GM03348 (cell line): Measurements from ENCODE around the gene KCNH3.
"Not testable (repeated sequence)": the region's sequence is repeated elsewhere in the genome, so short reads cannot be mapped to it uniquely, and the experiment has no call there.

Source experiments
- DNase-seq: peaks from one replicate; pipeline ENCODE4 v3.0.0; 2012; ENCODE audit warnings: low spot score

Gene KCNH3

DNA sequence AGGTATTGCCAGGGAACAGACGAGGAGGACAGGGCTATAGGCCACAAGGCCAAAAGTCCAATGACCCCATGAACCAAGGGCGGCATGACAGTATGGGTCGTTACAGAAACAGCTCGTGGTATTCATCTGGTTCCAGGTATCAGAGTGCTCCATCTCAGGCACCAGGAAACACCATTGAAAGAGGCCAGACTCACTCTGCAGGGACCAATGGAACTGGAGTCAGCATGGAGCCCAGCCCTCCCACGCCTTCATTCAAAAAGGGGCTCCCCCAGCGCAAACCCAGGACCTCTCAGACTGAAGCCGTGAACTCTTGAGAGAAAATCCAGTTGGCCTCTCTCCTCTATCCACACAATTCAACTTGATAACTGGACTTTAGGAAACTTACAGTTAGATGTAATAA lies 12.9 kb upstream of the KCNH3 start:
- no peak for DNase-seq

DNA sequence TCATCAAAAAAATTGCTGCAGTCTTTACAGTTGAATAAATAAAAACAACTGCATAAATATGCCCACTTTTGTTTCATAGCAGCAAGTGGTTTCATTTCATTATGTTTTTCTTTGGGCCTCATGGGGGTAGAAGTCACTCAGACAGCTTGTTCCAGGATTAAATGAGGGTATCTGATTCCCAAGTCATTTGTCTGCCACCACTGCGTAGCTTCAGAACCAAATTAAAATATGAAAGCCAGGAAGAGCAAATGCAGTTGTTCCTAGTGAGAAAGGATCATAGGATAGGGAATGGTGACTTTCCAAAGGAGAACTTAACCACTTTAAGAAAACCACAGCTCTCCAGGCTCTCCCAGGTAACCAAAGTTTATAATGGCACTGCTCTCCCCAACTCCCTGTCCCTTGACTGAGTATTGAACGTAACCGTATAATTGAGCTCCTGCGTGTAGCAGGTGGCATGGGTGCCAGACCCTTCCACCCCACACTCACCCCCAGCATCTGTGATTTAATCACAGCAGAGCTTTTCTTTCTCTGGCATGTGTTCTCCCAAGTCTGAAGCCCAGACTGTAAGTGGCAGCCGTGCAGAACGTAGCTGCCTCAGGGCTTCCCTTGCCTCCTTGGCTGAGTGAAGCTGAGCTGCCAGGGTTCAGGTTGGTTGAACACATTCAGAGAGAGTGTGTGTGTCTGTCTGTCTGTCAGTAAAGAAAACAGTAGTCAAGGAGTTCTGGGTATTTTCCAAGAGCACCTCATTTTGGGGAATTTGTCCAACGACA lies 11.3 kb upstream of the KCNH3 start:
- DNase-seq = no peak

DNA sequence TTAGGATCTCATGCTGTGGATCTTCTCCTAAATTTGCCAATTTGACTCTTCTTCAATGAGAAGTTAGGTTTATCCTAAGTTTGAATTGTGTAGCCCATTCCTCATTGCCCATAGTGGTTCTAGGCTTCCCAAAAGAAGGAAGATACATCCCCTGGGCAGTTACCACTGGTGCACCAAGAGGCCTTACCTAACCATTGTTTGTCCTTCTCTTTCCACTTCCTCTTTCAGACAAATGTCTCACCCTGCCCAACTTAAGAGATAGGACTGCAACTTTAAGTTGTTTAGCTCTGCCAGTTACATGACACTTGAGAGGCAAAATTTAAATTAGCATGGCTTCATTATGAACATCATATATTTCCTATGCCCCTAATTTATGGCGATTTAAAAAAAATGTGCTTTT lies 9.4 kb upstream of the KCNH3 start:
- no peak for DNase-seq

DNA sequence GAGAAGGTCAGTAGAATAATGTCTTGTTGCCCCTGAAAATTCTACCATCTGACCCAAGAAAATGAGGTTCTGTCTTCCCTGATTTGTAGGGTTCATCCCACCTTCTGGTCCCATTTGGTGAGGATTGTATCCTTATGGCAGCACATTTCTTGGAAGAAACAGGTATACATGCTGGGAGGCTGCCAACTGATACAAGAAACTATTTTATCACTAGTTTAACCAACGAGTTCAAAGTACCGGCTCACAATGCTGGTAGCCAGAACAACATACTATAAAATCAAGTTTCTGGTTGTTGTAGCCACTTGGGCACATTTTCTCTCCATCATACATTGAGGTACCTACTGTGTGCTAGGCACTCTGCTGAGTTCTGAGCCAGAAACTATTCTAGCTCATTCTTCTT lies 7.1 kb upstream of the KCNH3 start:
- no peak for DNase-seq

DNA sequence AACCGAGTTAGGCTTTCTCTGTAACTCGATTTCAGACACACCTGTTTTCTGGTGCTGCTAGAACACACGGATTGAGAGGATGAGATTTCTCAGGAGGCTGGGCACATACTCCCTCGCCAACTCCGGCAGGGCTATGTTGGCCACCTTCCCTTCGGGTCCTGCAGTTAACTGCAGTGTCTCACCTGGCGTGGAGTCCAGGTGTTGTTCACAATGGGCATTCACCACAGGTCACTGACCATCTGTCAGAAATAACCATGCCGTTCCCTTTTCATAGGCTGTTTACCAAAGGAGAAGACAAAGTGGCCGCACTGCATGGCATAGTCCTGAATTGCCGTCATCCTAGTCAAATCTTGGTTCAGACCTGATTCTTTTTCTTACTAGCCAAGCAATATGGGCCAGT lies 5.5 kb upstream of the KCNH3 start:
- no peak for DNase-seq

DNA sequence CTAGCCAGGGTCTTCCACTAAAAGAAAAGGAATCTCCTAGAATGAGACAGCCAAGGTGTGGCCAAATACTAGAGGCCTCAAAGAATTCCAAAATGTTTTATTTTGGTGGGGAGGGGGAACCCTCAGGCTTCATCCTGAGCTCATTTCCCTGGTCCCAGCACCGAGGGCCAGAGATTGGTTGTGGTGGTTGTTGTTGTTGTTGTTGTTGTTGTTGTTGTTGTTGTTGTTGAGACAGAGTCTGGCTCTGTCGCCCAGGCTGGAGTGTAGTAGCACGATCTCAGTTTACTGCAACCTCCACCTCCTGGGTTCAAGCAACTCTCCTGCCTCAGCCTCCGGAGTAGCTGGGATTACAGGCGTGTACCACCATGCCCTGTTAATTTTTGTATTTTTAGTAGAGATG lies 4.7 kb upstream of the KCNH3 start:
- not testable (repeated sequence) for DNase-seq

DNA sequence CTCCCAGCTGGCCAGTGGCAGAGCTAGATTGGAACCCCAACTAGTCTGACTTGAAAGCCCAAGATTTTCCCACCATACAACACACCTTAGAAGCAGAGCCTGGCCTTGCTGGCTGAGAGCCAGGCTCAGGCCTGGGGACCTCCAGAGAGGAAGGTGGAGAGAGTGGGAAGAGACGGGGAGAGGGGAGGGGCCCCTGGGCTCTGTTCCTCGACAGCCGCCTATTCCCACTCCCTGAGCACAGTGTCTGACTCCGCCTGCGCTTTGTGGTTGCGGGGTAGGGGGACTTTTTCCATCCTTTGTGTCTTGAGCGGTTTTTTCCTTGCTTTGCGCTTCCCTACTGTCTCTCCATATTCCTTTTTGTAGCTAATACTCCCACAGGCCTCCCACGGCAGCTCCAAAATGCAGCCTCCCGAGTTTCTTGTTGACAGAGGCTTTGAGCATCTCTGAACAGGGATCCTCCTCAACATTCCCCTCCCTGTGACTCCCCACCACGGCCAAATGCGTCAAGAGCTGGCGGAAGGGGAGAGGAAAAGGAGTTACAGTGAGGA lies 4.0 kb upstream of the KCNH3 start:
- peak; percentile 2 for DNase-seq

DNA sequence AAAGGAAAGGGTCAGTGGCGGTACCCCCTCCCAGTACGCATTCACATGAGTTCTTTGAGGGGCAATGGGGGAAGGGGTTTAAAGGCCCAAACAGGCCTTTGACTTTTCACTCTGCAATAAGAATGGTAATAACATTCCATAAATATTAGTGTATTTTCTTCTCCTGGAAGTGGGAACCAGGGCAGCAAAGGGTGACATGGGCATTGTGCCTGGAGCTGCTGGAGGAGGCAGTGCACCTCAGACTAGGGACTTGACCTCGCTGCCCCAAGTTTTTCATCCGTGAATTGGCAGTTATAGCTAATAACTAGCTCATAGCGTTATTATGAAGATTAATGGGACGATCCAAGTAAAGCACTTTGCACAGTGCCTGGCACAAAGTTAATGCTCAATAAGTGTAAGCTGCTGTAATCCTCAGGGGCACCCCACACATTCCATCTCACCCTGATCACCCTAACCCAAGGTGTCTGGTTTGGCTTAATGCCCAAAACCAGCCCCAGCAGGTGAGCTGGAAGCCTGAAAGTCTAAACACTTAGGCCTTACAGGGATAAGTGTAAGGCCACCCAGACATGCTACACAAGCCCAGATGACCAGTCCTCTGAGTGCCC lies 2.8 kb upstream of the KCNH3 start:
- no peak for DNase-seq

DNA sequence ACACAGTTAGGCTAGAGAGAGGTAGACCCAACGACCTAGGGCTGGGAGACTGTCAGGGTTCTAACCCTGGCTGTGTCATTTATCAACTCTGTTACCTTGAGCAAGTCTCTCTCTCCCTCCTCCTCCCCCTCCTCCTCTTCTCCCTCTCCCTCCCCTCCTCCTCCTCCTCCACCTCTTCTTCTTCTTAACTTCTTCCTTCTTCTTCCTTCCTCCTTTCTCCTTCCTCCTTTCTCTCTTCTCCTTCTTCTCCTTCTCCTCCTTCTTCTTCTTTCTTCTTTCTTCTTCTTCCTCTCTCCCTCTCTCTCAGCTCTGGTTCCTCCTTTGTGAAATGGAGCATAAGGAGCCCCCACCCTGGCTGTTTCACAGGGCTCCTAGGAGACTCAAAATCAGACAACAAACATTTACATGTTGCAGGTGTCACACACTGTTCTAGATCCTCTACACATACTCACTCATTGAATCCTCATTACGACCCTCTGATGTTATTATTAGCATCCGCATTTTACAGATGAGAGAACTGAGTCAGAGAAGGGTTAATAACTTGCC lies 2.2 kb upstream of the KCNH3 start:
- DNase-seq = no peak

DNA sequence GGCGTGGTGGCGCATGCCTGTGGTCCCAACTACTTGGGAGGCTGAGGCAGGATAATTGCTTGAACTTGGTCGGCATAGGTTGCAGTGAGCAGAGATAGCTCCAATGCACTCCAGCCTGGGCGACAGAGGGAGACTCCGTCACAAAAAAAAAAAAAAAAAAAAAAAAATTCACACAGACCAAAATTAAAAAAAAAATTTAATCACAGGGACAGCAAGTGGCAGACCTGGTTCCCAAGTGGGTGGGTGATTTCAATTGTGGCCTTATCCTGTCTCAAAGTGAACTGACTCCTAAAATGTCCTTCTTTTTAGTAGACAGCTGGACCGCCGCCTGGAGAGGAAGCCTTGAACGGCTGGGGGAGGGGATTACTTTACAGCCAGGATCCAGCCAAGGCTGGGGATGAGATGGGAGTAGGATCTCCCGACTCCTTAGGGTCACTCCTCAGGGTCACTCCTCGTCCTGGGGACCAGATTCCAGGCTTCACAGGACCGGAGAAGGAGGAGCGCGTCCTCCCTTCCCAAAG lies 1.5 kb upstream of the KCNH3 start:
- DNase-seq = no peak

DNA sequence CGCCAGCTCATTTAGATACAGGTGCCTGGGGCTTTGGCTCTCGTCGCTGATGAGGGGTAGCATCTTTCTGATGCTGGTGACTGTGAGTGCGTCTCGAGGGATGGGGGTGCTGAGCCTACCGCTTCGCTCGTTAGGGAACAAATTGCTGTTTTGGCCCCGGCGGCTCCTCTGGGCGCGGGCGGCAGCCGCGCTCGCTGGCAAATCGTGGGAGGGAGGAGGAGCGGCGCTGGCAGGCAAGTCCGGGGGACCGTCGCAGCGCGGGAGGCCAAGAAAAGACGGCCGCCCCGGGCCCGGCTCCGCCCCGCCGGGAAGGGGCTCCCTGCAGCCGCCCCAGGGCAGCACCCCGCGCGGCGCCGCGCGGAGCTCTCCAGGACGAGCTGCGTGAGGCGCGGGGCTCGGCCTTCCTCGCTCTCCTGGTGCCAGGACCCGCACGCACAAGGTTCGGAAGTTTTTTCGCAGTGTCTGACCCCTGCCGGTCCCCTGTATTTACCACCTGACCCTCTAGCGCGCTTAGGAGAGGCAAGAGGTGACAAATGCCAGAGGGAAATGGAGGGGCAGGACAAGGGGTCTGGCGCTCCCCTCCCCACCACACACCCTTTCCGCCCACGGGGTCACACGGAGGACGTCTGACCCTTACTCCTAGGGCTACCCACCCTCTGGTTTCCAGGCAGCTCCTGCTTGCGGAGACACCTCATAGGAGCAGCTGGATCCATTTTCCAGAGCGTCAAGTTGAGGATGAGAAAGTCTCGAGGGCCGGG lies 899 bp upstream of the KCNH3 start:
- no peak for DNase-seq

DNA sequence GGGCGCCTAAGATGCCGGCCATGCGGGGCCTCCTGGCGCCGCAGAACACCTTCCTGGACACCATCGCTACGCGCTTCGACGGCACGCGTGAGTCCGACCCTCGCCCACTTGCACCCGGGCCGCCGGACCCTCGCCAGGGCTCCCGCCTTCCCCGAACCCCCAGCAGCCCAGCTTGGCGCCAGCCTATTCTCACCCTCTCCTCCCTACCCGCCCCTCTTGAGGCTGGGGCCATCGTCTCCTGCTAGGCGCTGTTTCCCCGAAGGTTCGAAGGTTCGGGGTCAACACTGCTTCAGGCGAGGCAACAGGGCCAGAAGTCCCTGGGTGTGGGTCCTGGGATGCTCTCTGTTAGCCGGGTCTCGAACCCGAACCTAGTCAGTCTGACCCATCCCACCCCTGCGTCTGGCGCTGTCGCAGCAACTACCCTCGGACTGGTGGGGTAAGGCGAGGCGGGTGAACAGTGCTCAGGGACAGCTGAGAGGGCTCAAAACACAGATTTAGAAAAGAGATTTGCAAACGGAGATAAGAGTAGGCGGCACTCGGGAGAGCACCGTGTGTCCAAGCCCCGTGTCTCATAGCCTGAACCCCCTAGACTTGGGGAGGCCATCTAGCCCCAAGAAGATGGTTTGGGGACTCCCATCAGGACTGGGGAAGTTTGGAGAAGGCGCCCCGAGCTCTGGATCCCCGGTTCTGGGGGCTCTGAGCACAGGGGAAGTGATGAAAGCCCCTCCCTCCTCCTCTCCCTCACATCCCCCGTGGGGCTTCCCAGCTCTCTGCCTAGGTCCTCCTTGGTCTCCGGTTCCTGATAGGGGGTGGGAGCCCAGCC lies 787 bp downstream of the KCNH3 start:
- no peak for DNase-seq

DNA sequence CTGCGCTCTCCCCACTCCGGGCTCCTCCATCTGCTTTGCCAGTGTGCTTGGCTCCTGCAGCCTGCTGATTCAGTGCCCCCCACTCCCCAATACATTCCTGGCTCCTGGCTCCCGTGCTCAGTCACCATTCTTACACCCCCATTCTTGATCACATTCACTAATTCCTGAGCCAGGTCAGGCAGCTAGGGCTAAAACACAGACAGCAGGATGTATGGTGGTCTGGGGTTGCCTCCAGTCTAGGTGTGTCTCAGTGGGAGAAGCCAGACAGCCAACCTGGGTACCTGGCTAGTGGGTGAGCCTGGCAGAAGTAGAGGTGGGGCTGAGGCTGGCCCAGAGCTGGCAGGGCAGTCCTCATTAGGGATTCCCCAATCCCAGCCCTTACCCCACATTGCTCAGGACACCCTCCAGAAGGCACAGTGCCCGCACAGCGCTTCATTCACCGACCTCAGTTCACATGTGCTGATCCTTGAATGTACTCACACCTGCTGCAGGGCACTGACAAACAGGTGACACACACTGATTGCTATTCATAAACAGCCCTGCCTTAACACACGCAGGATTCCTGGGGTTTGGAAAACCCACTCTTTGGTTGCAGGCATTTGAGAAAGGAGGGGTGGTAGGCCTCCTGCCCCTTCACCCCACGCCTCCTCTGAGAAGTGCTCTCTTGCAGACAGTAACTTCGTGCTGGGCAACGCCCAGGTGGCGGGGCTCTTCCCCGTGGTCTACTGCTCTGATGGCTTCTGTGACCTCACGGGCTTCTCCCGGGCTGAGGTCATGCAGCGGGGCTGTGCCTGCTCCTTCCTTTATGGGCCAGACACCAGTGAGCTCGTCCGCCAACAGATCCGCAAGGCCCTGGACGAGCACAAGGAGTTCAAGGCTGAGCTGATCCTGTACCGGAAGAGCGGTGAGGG lies 1.7 kb downstream of the KCNH3 start:
- no peak for DNase-seq

DNA sequence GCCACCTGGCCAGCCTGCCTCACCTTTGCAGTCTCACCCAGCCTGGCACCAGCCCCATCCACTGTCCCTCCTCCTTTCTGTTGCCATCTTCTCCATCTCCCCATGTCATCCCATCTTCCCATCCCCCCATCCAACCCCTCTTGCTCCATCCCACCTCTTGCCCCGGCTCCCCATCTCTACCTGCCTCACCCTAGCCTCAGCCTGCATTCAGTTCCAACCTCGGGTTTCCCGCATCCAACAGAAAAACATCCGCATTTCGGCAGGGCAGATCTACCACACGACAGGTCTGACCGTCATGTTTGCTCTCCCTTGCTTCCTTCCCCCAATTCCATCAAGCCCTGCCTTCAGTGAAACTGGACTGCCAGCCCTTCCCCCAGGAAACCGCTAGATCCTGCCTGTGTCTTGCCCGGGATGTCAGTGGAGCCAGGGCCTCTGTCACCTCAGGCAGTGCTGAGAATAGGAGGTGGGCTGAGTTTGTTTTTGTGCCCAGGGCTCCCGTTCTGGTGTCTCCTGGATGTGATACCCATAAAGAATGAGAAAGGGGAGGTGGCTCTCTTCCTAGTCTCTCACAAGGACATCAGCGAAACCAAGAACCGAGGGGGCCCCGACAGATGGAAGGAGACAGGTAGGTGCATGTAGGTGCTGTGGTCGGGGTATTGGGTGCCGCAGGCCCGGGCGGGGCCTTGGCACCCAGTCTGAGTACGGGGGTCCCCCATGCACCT lies 2.5 kb downstream of the KCNH3 start:
- DNase-seq = no peak

DNA sequence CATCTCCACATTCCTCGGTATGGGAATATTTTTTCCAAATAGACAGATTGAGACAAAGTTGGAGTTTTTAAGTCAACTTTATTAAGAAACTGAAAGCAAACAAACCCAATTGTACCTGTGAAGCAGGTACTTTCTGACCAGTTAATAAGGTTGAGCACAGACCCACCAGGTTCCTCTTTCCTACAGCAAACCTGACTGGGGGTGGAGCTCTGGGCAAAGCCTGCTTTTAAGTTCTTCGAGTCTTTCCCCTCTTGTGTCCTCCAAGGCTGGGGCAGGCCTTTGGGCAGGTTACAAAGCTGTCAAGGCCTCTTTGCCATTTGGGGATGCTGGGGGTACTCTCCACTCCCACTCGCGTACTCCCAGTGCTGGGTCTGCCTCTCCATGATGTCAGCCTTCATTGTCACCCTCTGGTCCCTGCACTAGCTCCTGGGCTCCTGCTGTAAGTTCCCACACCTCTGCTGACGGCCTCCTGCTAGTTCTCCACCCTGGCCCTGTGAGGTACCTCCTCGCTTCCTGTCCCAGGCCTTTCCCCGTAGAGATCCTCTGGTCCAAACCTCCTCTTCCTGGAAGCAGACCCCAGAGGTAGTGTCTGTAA lies 3.2 kb downstream of the KCNH3 start:
- no peak for DNase-seq

DNA sequence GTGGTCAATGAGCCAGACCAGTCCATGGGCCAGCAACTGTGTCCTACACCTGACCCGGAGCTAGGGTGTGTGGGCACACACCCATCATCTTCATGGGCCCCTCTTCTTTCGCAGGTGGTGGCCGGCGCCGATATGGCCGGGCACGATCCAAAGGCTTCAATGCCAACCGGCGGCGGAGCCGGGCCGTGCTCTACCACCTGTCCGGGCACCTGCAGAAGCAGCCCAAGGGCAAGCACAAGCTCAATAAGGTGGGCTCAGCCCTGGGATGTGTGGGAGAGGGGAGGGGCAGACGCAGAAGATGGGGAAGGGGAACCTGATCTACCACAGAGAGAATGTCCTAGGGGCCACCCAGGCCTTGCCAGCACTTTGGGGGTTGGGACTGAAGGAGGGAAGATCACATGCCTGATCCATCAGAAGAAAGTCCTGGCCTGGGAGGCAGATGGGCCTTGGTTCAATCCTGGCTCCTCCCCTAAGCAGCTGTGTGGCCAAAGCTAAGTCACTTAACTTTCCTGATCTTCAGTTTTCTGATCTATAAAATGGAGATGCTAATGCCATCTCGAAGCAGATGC lies 3.8 kb downstream of the KCNH3 start:
- DNase-seq = no peak

DNA sequence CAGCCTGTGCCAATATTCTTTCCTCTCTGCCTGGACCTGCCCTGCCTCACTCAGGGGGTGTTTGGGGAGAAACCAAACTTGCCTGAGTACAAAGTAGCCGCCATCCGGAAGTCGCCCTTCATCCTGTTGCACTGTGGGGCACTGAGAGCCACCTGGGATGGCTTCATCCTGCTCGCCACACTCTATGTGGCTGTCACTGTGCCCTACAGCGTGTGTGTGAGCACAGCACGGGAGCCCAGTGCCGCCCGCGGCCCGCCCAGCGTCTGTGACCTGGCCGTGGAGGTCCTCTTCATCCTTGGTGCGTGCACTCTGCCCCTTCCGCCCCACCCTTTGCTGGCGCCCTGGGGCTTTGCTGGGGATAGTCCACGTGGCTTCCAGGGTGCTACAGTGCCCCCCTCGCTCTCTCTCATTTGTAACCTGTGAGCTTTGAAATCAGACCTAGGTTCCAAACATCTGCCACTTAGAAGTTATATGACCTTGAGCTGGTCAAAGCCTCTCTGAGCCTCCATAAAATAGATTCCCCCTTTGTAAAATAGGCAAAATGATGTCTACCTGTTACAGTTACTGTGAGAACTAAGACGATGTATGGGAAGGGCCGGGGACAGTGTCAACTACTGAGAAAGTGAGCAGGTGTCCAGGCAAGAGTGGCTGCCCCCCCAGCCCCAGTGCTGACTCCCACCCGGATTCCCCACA lies 4.5 kb downstream of the KCNH3 start:
- no peak for DNase-seq
